GM18502 (cell line): Measurements from ENCODE around the gene CRPPA.
"Not testable (repeated sequence)": the region's sequence is repeated elsewhere in the genome, so short reads cannot be mapped to it uniquely, and the experiment has no call there.

ENCODE experiments used
- ATAC-seq: cut with Tn5 transposase; IDR thresholded peaks from one replicate; pipeline ENCODE4 v1.9.1; 2021; ENCODE audit warnings: mild to moderate bottlenecking; ENCODE audit not compliant: unreplicated experiment, poor library complexity

CRPPA gene

DNA sequence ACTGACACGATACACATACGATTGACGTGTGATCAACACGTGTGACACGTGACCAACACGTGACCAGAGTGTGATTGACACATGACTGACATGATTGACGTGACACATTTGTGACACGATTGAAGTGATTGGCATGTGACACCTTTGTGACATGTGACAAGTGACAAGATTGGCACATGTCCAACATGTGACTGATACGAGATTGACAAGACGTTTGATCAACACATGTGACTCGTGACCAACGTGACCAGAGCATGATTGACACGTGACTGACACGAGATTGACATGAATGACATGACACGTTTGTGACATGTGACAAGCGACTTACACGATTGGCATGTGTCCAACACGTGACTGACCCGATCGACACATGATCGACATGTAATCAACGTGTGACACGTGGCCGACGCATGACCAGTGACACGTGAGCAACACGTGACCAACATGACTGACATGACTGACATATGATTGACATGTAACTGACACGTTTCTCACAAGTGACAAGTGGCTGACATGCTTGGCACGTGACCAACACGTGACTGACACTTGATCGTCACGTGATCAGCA is 22.0 kb downstream of the CRPPA start:
- no peak for ATAC-seq

DNA sequence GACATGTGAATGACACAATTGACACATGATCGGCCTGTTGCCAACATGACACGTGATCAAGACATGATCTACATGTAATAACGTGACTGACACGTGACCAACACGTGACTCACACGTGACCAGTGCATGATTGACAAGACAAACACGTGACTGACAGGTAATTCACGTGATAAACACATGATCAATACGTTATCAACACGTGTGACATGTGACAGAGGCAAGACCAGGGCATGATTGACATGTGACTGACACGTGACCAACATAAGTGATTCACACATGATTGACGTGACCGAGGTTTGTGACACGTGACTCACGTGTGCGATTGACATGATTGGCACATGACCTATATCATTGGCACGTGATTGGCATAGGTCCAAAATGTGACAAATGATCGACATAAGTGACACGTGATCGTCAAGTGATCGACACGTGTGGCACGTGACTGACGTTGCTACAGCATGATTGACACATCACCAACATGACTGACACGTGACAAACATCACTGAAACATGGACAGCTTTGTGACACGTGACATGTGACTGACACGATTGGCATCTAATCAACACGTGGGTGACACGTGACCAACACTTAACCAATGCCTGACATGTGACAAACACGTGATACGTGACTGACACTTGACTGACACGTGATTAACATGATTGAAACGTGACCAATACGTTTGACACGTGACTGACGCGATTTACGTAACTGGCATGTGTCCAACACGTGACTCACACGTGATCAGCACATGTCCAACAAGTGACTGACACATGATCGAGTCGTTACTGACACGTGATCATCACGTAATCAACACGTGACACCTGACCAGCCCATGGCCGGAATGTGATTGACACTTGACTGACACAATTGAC is 23.0 kb downstream of the CRPPA start:
- no peak for ATAC-seq

DNA sequence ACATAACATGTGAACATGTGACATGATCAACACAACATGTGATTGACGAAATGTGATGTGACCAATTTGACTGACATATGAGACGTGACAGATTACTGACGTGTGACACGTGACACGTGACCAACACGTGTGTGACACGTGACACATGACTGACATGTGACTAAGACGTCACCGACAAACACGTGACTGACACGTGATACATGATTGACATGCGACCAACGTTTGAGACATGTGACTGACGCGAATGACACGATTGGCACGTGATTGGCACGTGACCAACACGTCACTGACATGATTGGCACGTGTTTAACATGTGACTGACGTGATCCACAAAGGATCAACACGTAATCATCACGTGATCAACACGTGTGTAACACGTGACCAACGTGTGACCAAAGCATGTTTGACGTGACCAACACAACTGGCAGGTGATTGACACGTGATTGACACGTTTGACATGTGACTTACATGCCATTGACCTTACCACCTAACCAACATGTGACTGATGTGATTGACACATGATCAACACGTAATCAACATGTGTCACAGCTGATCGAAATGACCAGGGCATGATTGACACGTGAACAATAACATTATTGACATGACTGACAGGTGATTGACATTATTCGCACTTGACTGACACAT is 23.7 kb downstream of the CRPPA start:
- no peak for ATAC-seq

DNA sequence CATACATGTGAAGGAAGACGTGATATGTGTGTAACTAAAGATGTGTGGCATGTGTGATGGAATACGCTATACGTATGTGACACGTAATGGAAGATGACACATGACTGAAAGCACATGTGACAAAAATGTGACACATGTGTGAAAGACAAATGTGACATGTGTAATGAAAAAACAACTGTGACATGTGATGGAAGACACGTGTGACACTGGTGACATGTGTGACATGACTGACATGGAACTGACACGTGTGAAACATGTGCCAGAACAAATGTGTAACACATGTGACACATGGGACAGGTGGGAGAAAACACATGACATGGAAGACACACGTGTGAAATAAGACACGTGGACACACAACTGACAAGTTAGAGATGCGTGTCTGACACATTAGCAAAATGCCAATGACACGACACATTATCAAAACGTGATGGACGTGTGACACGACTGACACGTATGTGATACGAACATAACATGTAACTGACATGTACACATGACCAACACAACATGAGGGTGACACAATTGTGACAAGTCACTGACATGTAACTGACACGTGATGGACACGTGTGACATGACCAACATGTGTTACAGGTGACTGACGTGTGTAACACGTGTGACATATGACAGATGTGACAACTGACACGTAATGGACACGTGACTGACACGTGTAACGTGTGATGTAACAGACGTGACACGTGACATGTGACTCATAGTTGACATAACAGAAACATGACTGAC is 24.4 kb downstream of the CRPPA start:
- ATAC-seq: no peak

DNA sequence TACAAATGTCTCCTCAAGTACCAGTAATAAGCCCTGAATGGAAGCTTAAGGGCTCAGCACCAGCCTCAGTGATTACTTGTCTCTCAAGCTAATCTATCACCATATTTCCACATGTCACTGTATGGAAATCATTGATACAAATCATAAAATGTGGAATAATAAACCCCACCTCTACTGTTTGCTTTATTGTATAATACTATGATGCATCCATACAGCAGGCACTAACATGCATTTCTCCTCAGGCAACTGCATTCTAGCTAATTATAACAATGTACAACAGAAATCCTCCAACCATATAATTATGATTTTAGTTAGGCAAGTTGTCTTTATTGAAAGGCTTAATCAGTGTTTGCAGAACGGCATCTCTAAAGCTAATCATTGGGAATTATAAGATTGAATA is 26.2 kb downstream of the CRPPA start:
- no peak for ATAC-seq

DNA sequence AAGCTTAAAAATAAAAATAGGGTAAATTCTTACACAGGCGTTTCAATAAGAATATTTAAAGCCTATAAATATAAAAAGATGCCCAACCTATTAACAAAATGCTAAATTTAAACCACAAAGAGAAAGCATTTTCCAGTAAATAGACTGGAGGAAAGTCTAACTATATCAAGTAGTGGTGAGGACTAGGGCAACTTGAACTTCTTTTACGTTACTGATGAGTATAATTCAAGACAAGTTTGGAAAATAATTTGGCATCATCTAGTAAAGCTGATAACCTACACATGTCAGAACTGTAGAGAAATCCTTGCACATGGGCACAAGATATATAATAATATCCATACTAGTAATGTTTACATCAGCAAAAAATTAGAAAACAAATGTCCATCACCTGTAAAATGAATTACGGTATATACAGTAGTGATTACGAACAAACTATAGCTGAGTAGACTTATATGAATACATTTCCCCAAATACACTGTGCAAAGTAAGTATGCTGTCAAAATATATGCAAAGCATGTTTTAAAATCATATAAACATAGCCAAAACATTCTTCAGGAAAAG is 27.4 kb downstream of the CRPPA start:
- no peak for ATAC-seq

DNA sequence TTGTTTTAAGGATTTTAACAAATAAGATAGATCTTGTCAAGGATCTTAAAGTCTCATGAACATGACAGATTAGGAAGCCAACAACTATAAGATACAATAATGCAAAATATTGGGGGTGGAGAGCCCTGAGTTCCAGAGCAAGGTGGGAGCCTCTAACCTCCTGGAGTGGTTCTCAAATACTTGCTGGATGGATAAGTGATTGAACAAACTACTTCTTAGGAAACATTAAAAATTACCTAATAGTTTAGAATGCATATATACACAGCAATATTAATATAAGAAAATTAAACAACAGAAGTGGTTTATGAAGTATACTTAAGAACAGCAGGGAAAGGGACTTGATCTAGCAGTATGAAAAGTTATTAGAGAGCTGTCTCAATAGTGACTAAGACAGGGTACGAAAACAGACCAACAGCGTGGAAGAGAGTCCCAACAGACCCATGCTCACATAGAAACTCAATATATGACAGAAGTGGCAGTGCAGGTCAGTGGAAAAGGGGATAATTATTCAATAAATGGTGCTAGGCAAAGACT is 28.3 kb downstream of the CRPPA start:
- ATAC-seq: no peak

DNA sequence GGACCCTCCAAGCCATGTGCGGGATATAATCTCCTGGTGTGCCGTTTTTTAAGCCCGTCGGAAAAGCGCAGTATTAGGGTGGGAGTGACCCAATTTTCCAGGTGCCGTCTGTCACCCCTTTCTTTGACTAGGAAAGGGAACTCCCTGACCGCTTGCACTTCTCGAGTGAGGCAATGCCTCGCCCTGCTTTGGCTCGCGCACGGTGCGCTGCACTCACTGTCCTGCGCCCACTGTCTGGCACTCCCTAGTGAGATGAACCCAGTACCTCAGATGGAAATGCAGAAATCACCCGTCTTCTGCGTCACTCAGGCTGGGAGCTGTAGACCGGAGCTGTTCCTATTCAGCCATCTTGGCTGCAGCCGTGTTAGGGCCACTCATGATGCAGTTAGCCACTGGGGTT is 37.6 kb downstream of the CRPPA start:
- ATAC-seq: not testable (repeated sequence)

DNA sequence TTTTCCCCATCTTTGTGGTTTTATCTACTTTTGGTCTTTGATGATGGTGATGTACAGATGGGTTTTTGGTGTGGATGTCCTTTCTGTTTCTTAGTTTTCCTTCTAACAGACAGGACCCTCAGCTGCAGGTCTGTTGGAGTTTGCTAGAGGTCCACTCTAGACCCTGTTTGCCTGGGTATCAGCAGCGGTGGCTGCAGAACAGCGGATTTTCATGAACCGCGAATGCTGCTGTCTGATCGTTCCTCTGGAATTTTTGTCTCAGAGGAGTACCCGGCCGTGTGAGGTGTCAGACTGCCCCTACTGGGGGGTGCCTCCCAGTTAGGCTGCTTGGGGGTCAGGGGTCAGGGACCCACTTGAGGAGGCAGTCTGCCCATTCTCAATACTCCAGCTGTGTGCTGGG is 38.2 kb downstream of the CRPPA start:
- ATAC-seq: not testable (repeated sequence)
